Kidney (tissue), 14 donors: Measurements from ENCODE around the gene ZRANB2. TPM values are rescaled to one million over a fixed set of nuclear protein-coding genes. Genes with fewer than 3 reads are reported as not detected.

ENCODE experiments used
- DNase-seq, 5 donors: peaks; one replicate each; pipeline ENCODE4 v3.0.0-alpha.2; 2013 to 2020
- FAIRE-seq: peaks from 2 replicates; lab custom pipeline; 2012; peaks lifted over from hg19 to GRCh38; lab: Jason Lieb, UNC
- H3K27ac ChIP-seq, 2 donors: one replicate each; pipeline ENCODE4 v1.7.0; 2013; ENCODE audit warnings: low read depth in 2 of 2, low read length in 2 of 2, inconsistent platforms in 1 of 2
- H3K27me3 ChIP-seq: one replicate; pipeline ENCODE4 v1.7.1; 2013; ENCODE audit warnings: low read length, inconsistent platforms; ENCODE audit not compliant: control insufficient read depth, insufficient read depth
- H3K36me3 ChIP-seq, 3 donors: one replicate each; pipeline versions ENCODE4 v1.7.0 to v1.7.1; 2013; ENCODE audit warnings: low read length in 3 of 3, control low read depth in 1 of 3, inconsistent platforms in 1 of 3; ENCODE audit not compliant: insufficient read depth in 3 of 3, control insufficient read depth in 2 of 3
- H3K4me1 ChIP-seq, 3 donors: one replicate each; pipeline versions ENCODE4 v1.7.0 to v1.7.1; 2013; ENCODE audit warnings: low read length in 3 of 3, inconsistent platforms in 1 of 3, low read depth in 1 of 3; ENCODE audit not compliant: control insufficient read depth in 2 of 3, insufficient read depth in 2 of 3
- H3K4me3 ChIP-seq, 3 donors: one replicate each; pipeline versions ENCODE4 v1.7.0 to v1.8.1; 2013; ENCODE audit warnings: low read length in 3 of 3, control low read depth in 1 of 3, inconsistent platforms in 1 of 3
- H3K9ac ChIP-seq, 3 donors: one replicate each; pipeline versions ENCODE4 v1.7.0 to v1.7.1; 2013; ENCODE audit warnings: low read length in 3 of 3, control low read depth in 1 of 3, inconsistent platforms in 1 of 3
- H3K9me3 ChIP-seq, 3 donors: one replicate each; pipeline versions ENCODE4 v1.7.0 to v1.7.1; 2013; ENCODE audit warnings: low read length in 3 of 3, control low read depth in 1 of 3, inconsistent platforms in 1 of 3; ENCODE audit not compliant: control insufficient read depth in 2 of 3, insufficient read depth in 1 of 3
- CTCF ChIP-seq: IDR thresholded peaks from 3 replicates; pipeline ENCODE4 v1.5.1; 2012; ENCODE audit warnings: mild to moderate bottlenecking, moderate library complexity, borderline replicate concordance; ENCODE audit not compliant: insufficient read depth; ENCODE audit errors: extremely low read depth
- intact Hi-C: fragments of 100-400 bp; cut with DNase I; formaldehyde crosslinking; loops from one replicate; pipeline ENCODE4 v1.11.1; 2022
- polyA plus RNA-seq: library from polyadenylated mRNA; stranded (reverse); fragments of 350-450 nt; fragmentation: Illumina TruSeq; extraction: RNeasy Lipid Tissue Mini Kit (QIAGEN cat#74804); gene quantifications from one replicate; pipeline ENCODE4 v1.2.3, GENCODE V29; 2014; ENCODE audit warnings: low read depth, low replicate concordance; ENCODE audit not compliant: insufficient read depth
- total RNA-seq: library from RNA; stranded (reverse); fragmentation: NEBNext Ultra II Directional; extraction: Animal tissue kit (Norgen Biotek cat#: 25700); gene quantifications from one replicate; pipeline ENCODE4 v1.2.1, GENCODE V29; 2021
- donor health status: control.
- donor health status: control.
- donor health status: control.
- donor health status: control.
- donor health status: control.
- donor health status: DM: yes; HTN: yes; CAD: no.
- donor health status: Normal renal cell carcinoma (clear cell type).

ZRANB2 gene
- total and polyA plus RNA-seq, 2 donors from 2014 or later, result 37.7 to 78.8 TPM

DNA sequence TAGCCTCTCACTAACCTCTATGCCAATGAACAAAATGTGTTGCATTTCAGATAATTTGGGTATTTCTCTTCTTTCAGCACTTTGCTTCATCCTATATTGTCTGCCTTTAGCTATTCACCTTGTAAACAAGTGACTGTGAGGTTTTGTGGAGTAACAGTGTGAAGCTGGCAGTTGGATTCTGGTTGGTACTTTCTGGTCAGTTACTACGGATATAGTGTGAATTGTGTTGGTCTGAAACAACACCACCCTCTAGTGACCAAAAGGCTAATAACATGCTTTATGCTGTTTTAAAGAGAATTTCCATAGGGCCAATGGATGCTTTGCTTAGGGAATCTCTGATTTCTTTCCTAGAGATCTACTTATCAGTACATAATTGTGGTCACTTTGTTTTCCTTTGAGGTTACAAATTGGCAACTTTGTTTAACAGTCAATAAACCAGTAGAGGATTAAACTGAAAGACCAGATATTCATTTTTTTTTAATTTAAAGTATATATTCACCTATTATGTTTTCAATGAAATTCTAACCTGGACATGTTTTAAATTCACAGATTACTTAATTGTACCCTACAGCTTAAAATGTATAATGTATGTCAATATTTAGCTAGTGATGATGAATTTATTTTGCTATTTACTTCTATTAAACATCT lies 30.8 kb downstream of the ZRANB2 start:
- peaks cover 15% of the 10 kb centered on the region for H3K27me3 ChIP-seq
- H3K9me3 ChIP-seq, result no peaks in the 10 kb centered on the region
- no peak overlapping the region for H3K9ac ChIP-seq
- no peak overlapping the region for H3K27ac ChIP-seq
- TF ChIP-seq CTCF, result peak; percentile 79
- FAIRE-seq, result peak; percentile 76
- intact Hi-C loops, result loop anchor here (5.0 to 10.0 kb wide), 2 partner anchors 365 to 518 kb away; no protein-coding TSS in a partner anchor
- H3K4me3 ChIP-seq, result no peak overlapping the region
- H3K36me3 ChIP-seq, result no peaks in the 10 kb centered on the region
- DNase-seq, result peak in 3 of 5 donors; percentile 23 to 86 (median 83)
- H3K4me1 ChIP-seq, result peaks cover 0 to 9% (median 4%) of the 10 kb centered on the region in 3 donors

- Histone ChIP-seq H3K9me3 (no peaks in the 10 kb centered on the region), H3K27ac (peak within 1 kb of the TSS; percentile 84 to 91), H3K4me1 (peaks cover 0 to 9% (median 2%) of the 10 kb centered on the region in 3 donors), H3K4me3 (peak within 1 kb of the TSS; percentile 58 to 91 (median 76)), H3K27me3 (peaks cover 15% of the 10 kb centered on the region), H3K36me3 (no peaks in the 10 kb centered on the region), H3K9ac (peak within 1 kb of the TSS; percentile 23 to 88 (median 77))
- TF ChIP-seq CTCF, result no peak
- FAIRE-seq (no peak), DNase-seq (peak; percentile 66 to 90 (median 75))
- intact Hi-C loops, result loop anchor here (5.0 to 10.0 kb wide), 2 partner anchors 363 to 516 kb away; no protein-coding TSS in a partner anchor
Observed at GRCh38 chr1:71047635-71048607, 32.9 kb downstream of the ZRANB2 start, which contains the start of gene PTGER3. Gene PTGER3 (minus strand): TSS chr1:71047816. CDS start chr1:71047577, 239 bp downstream.

DNA sequence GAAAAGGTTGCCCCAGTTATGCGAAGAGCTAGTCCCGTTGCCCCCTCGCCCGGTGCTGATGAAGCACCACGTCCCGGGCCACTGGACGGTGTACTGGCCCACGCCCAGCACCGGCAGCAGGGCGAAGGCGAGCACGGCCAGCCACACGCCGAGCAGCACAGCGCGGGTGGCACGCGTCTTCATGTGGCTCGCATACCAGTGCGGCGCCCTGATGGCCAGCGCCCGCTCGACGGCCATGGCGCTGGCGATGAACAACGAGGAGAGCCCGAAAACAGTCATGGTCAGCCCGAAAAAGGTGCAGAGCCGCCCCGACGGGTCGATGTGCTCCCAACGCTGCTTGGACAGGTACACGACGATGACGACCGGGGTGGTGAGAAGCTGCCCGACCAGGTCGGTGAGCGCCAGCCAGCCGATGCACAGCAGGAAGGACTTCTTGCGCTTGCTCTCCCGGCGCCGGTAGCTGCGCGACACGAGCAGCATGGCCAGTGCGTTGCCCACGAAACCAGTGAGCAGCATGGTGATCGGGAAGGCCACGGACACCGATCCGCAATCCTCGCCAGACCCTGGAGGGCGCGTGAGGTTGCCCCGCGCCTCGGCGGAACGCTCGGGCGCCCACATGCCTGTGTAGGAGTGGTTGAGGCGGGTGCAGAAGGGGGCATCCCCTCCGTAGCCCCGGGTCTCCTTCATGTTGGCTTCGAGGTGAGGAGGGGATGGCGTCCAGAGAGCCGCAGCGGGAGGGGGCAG lies 33.8 kb downstream of the ZRANB2 start:
- H3K9me3 ChIP-seq, result no peaks in the 10 kb centered on the region
- H3K4me1 ChIP-seq, result peaks cover 0 to 9% (median 0%) of the 10 kb centered on the region in 3 donors
- H3K4me3 ChIP-seq, result peak overlapping the region; percentile 47 to 91 (median 76)
- FAIRE-seq, result no peak
- peak overlapping the region; percentile 11 to 88 (median 77) for H3K9ac ChIP-seq
- no peaks in the 10 kb centered on the region for H3K36me3 ChIP-seq
- peak overlapping the region; percentile 84 to 91 for H3K27ac ChIP-seq
- TF ChIP-seq CTCF, result no peak
- intact Hi-C loops, result loop anchor here (5.0 to 10.0 kb wide), 2 partner anchors 362 to 515 kb away; no protein-coding TSS in a partner anchor
- peak; percentile 32 to 77 (median 49) for DNase-seq
- H3K27me3 ChIP-seq, result peaks cover 15% of the 10 kb centered on the region
